Activated CD4-positive, alpha-beta memory T cell treated with anti-CD3 and anti-CD28 coated beads for 36 hours (primary cell): ENCODE data around the gene PALMD. TPM values are rescaled to one million over a fixed set of nuclear protein-coding genes. Genes with fewer than 3 reads are reported as not detected.

Source experiments
- CTCF ChIA-PET: fragments of 350-600 bp; sonication (Branson Sonifier 250); formaldehyde crosslinking; loops from one replicate; lab custom pipeline; 2021; ENCODE audit warnings: antibody characterized with exemption, inconsistent platforms; lab: Charles Lee
- POLR2A ChIA-PET: fragments of 350-600 bp; sonication (Branson Sonifier 250); formaldehyde crosslinking; loops from one replicate; lab custom pipeline; 2021; ENCODE audit warnings: antibody characterized with exemption; lab: Charles Lee
- DNase-seq: peaks from one replicate; pipeline ENCODE4 v3.0.0-alpha.2; 2020
- H3K27ac Mint-ChIP-seq: one replicate; pipeline ENCODE4 v1.8.0; 2021; ENCODE audit warnings: mixed read lengths
- H3K27me3 Mint-ChIP-seq: one replicate; pipeline ENCODE4 v1.8.0; 2021; ENCODE audit warnings: mixed read lengths
- H3K36me3 Mint-ChIP-seq: one replicate; pipeline ENCODE4 v1.8.0; 2021; ENCODE audit warnings: mixed read lengths
- H3K4me1 Mint-ChIP-seq: one replicate; pipeline ENCODE4 v1.8.0; 2021; ENCODE audit warnings: low read depth, mixed read lengths
- H3K4me3 Mint-ChIP-seq: one replicate; pipeline ENCODE4 v1.8.0; 2021; ENCODE audit warnings: mild to moderate bottlenecking, mixed read lengths
- H3K9me3 Mint-ChIP-seq: one replicate; pipeline ENCODE4 v1.8.0; 2021; ENCODE audit warnings: mixed read lengths
- intact Hi-C: fragments of 100-400 bp; cut with micrococcal nuclease; formaldehyde crosslinking; loops from one replicate; pipeline ENCODE4 v1.15.1; 2023
- total RNA-seq, 2 experiments: library from RNA; stranded (reverse); gene quantifications; one replicate each; pipeline ENCODE4 v1.2.3, GENCODE V29; 2021

PALMD gene
- total RNA-seq, 2 experiments from 2014 or later = not detected

DNA sequence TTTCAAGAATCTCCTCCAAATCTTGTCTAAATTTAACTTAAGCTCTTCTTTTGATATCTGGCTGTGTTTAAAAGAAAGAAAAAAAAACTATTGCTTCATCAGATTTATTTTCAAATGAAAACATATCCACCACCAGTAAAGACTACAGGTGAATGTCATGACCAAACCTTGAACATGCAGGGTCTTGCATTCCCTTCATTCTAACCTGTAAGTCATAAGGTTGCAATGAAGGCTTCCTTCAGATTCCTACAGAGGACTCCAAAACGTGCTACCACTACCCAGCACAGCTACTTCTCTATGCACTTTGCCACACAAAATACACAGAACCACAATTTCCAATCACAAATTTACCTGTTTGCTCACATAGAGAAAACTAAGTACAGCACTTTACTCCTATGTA, 94.2 kb downstream of the PALMD start:
- Mint-ChIP-seq H3K36me3 (no peaks in the 10 kb centered on the region), H3K27me3 (no peaks in the 10 kb centered on the region), H3K9me3 (no peaks in the 10 kb centered on the region), H3K27ac (no peak overlapping the region), H3K4me1 (no peaks in the 10 kb centered on the region), H3K4me3 (no peak overlapping the region)
- ChIA-PET CTCF (no interaction called here), POLR2A (no interaction called here)
- intact Hi-C loops = no loop called here
- DNase-seq = no peak

Other genes starting within 250 kb of the PALMD start
- gene FRRS1, start 120.5 kb downstream of the PALMD start, total RNA-seq = under 1 TPM; 0.64 to 0.77 TPM
- gene AGL, start 204.2 kb downstream of the PALMD start, total RNA-seq = 10 to 100 TPM; 19.0 to 19.7 TPM